IMR-90 (cell line): ENCODE measurements around the gene SERBP1. TPM values are rescaled to one million over a fixed set of nuclear protein-coding genes. Genes with fewer than 3 reads are reported as not detected.

Experiments
- ATAC-seq: fragments of 200-7000 bp; cut with Tn5 transposase; 2 replicates; pipeline ENCODE4 v1.9.1; 2020; ENCODE audit warnings: low read depth, mild to moderate bottlenecking, moderate library complexity
- BruUV-seq: library from RNA; stranded (reverse); fragments of 400-500 nt; replicated peaks from 2 replicates; lab custom pipeline; 2021; lab: Mats Ljungman, UMichigan
- CTCF ChIA-PET: fragments of 300-600 bp; formaldehyde crosslinking; extraction: SDS; loops from one replicate; lab custom pipeline; 2021; ENCODE audit warnings: antibody characterized with exemption; lab: Yijun Ruan, JAX
- POLR2A ChIA-PET: fragments of 300-600 bp; sonication (Branson Sonifier 250); formaldehyde crosslinking; loops from one replicate; lab custom pipeline; 2022; ENCODE audit warnings: antibody characterized with exemption; ENCODE audit not compliant: unreplicated experiment; lab: Charles Lee
- DNase-seq: peaks from one replicate; pipeline ENCODE4 v3.0.0; 2013
- H2AFZ ChIP-seq: replicated peaks from 2 replicates; pipeline ENCODE3; 2013; ENCODE audit warnings: low read length, mild to moderate bottlenecking; ENCODE audit not compliant: poor library complexity
- H2AK5ac ChIP-seq: 2 replicates; pipeline ENCODE4 v1.6.1; 2013; ENCODE audit warnings: low read depth, low read length, inconsistent platforms
- H2AK9ac ChIP-seq: replicated peaks from 2 replicates; pipeline ENCODE3; 2013; ENCODE audit warnings: mild to moderate bottlenecking, low read depth, low read length, moderate library complexity; ENCODE audit not compliant: poor library complexity
- H2BK120ac ChIP-seq: 2 replicates; pipeline ENCODE4 v1.6.1; 2013; ENCODE audit warnings: low read depth, low read length, inconsistent platforms
- H2BK15ac ChIP-seq: 3 replicates; pipeline ENCODE4 v1.6.1; 2013; ENCODE audit warnings: low read depth, low read length, inconsistent platforms
- H2BK20ac ChIP-seq: 2 replicates; pipeline ENCODE4 v1.6.1; 2013; ENCODE audit warnings: low read depth, mild to moderate bottlenecking, inconsistent platforms, low read length, moderate library complexity
- H2BK5ac ChIP-seq: 2 replicates; pipeline ENCODE4 v1.6.1; 2013; ENCODE audit warnings: mild to moderate bottlenecking, low read depth, low read length, inconsistent platforms; ENCODE audit not compliant: poor library complexity, severe bottlenecking
- H3K14ac ChIP-seq: replicated peaks from 2 replicates; pipeline ENCODE4 v1.6.1; 2013; ENCODE audit warnings: low read depth, low read length, inconsistent platforms
- H3K18ac ChIP-seq: 2 replicates; pipeline ENCODE4 v1.6.1; 2013; ENCODE audit warnings: low read depth, low read length, control low read depth
- H3K23ac ChIP-seq: 2 replicates; pipeline ENCODE4 v1.6.1; 2013; ENCODE audit warnings: low read depth, low read length, inconsistent platforms
- H3K27ac ChIP-seq: 2 replicates; pipeline ENCODE4 v1.5.1; 2013; ENCODE audit warnings: mild to moderate bottlenecking, control low read depth, low read length; ENCODE audit not compliant: insufficient read depth
- H3K27me3 ChIP-seq: 2 replicates; pipeline ENCODE4 v1.6.1; 2013; ENCODE audit warnings: low read length; ENCODE audit not compliant: control insufficient read depth, insufficient read depth
- H3K36me3 ChIP-seq: 2 replicates; pipeline ENCODE4 v1.6.1; 2013; ENCODE audit warnings: low read length, mixed read lengths; ENCODE audit not compliant: control insufficient read depth, insufficient read depth
- H3K4ac ChIP-seq: 2 replicates; pipeline ENCODE4 v1.6.1; 2013; ENCODE audit warnings: low read depth, low read length, inconsistent platforms
- H3K4me1 ChIP-seq: 2 replicates; pipeline ENCODE4 v1.6.1; 2013; ENCODE audit warnings: low read length, mixed read lengths; ENCODE audit not compliant: control insufficient read depth, insufficient read depth
- H3K4me2 ChIP-seq: 2 replicates; pipeline ENCODE4 v1.6.1; 2013; ENCODE audit warnings: low read depth, mild to moderate bottlenecking, control low read depth, low read length, moderate library complexity
- H3K4me3 ChIP-seq: 2 replicates; pipeline ENCODE4 v1.5.1; 2013; ENCODE audit warnings: low read depth, mild to moderate bottlenecking, control low read depth, low read length, moderate library complexity; ENCODE audit not compliant: insufficient read depth
- H3K56ac ChIP-seq: 2 replicates; pipeline ENCODE4 v1.6.1; 2013; ENCODE audit warnings: low read length, inconsistent platforms; ENCODE audit not compliant: insufficient read depth; ENCODE audit errors: extremely low read depth
- H3K79me1 ChIP-seq, 2 experiments: 2 replicates each; pipeline ENCODE4 v1.6.1; 2013; ENCODE audit warnings: low read length in 2 of 2, inconsistent platforms in 1 of 2, low read depth in 1 of 2
- H3K9ac ChIP-seq: 2 replicates; pipeline ENCODE4 v1.6.1; 2013; ENCODE audit warnings: low read depth, low read length, control low read depth
- H3K9me1 ChIP-seq: 2 replicates; pipeline ENCODE4 v1.6.1; 2013; ENCODE audit warnings: low read length, inconsistent platforms; ENCODE audit not compliant: insufficient read depth
- H3K9me3 ChIP-seq: 2 replicates; pipeline ENCODE4 v1.6.1; 2013; ENCODE audit warnings: low read length; ENCODE audit not compliant: control insufficient read depth, insufficient read depth
- H4K20me1 ChIP-seq: 2 replicates; pipeline ENCODE4 v1.6.1; 2013; ENCODE audit warnings: low read length, inconsistent platforms; ENCODE audit not compliant: insufficient read depth
- H4K5ac ChIP-seq: 2 replicates; pipeline ENCODE4 v1.6.1; 2013; ENCODE audit warnings: mild to moderate bottlenecking, low read depth, low read length, control low read depth
- H4K8ac ChIP-seq, 2 experiments: 2 replicates each; pipeline ENCODE4 v1.6.1; 2013; ENCODE audit warnings: low read depth in 2 of 2, low read length in 2 of 2, control low read depth in 1 of 2, inconsistent platforms in 1 of 2
- H4K91ac ChIP-seq: 2 replicates; pipeline ENCODE4 v1.6.1; 2013; ENCODE audit warnings: low read depth, low read length, inconsistent platforms; ENCODE audit not compliant: insufficient read depth
- BHLHE40 ChIP-seq: fragments of 150-350 bp; IDR thresholded peaks from 2 replicates; pipeline ENCODE4 v1.6.1; 2016; ENCODE audit warnings: mild to moderate bottlenecking, low read depth, low read length
- CEBPB ChIP-seq: IDR thresholded peaks from 2 replicates; pipeline ENCODE4 v1.6.1; 2012; ENCODE audit warnings: low read depth, low read length, improper control_type of control experiment
- CHD1 ChIP-seq: IDR thresholded peaks from 2 replicates; pipeline ENCODE4 v1.6.1; 2012; ENCODE audit warnings: low read depth, low read length, improper control_type of control experiment
- FOS ChIP-seq: fragments of 150-350 bp; IDR thresholded peaks from 2 replicates; pipeline ENCODE4 v1.6.1; 2016; ENCODE audit warnings: low read depth, low read length
- MAFK ChIP-seq: IDR thresholded peaks from 2 replicates; pipeline ENCODE4 v1.6.1; 2012; ENCODE audit warnings: low read depth, low read length, improper control_type of control experiment
- MAZ ChIP-seq: IDR thresholded peaks from 2 replicates; pipeline ENCODE4 v1.6.1; 2012; ENCODE audit warnings: low read depth, mild to moderate bottlenecking, low read length, improper control_type of control experiment, moderate library complexity, borderline replicate concordance
- MXI1 ChIP-seq: IDR thresholded peaks from 2 replicates; pipeline ENCODE4 v1.6.1; 2012; ENCODE audit warnings: low read depth, mild to moderate bottlenecking, low read length, moderate library complexity, borderline replicate concordance
- NFE2L2 ChIP-seq: fragments of 150-350 bp; IDR thresholded peaks from 2 replicates; pipeline ENCODE4 v1.6.1; 2016; ENCODE audit warnings: low read depth, mild to moderate bottlenecking, low read length
- POLR2A ChIP-seq: IDR thresholded peaks from 2 replicates; pipeline ENCODE4 v1.6.1; 2012; ENCODE audit warnings: mild to moderate bottlenecking, low read depth, low read length
- RAD21 ChIP-seq: IDR thresholded peaks from 2 replicates; pipeline ENCODE4 v1.6.1; 2012; ENCODE audit warnings: low read length, improper control_type of control experiment
- RCOR1 ChIP-seq: IDR thresholded peaks from 2 replicates; pipeline ENCODE4 v1.6.1; 2012; ENCODE audit warnings: mild to moderate bottlenecking, low read length, improper control_type of control experiment; ENCODE audit not compliant: insufficient replicate concordance
- RFX5 ChIP-seq: IDR thresholded peaks from 2 replicates; pipeline ENCODE4 v1.8.0; 2012; ENCODE audit warnings: low read depth, mild to moderate bottlenecking, low read length, moderate library complexity
- SMC3 ChIP-seq: fragments of 150-350 bp; IDR thresholded peaks from 2 replicates; pipeline ENCODE4 v1.6.1; 2016; ENCODE audit warnings: low read depth, mild to moderate bottlenecking, antibody characterized with exemption, low read length, moderate library complexity
- WGBS, 2 experiments: methylation state at CpG; one replicate each; pipeline versions ENCODE4 v1.1.5 to v1.1.7; 2013; ENCODE audit warnings: missing lambda C conversion rate in 2 of 2; ENCODE audit not compliant: insufficient read length in 1 of 2; ENCODE audit errors: extremely low coverage in 2 of 2; 5-methylcytosine and 5-hydroxymethylcytosine counted together
- dilution Hi-C: fragments of 300-500 bp; cut with HindIII; formaldehyde crosslinking; loops from one replicate; pipeline ENCODE4 v1.14.3; 2018; ENCODE audit warnings: low sequenced_read_pairs; ENCODE audit not compliant: unreplicated experiment
- in situ Hi-C: fragments of 300-500 bp; cut with MboI; formaldehyde crosslinking; loops from 3 replicates; pipeline ENCODE4 v1.14.3; 2019; ENCODE audit warnings: low sequenced_read_pairs, inconsistent platforms, mixed read lengths
- intact Hi-C: fragments of 100-400 bp; cut with micrococcal nuclease; formaldehyde crosslinking; loops from 2 replicates; pipeline ENCODE4 v1.10.0; 2022
- polyA plus RNA-seq, 3 experiments: library from polyadenylated mRNA; depleted of rRNA; stranded (reverse); fragments of >200 nt; gene quantifications; 2 replicates each; pipeline ENCODE4 v1.2.3, GENCODE V29; 2012; ENCODE audit warnings: low replicate concordance in 1 of 3
- total RNA-seq: library from RNA; depleted of rRNA; stranded (reverse); fragments of >200 nt; gene quantifications from 2 replicates; pipeline ENCODE4 v1.2.3, GENCODE V29; 2012
- TF ChIP-seq, protein P1 (sequence below): conservative IDR thresholded peaks from 2 replicates; pipeline ENCODE4 v1.5.1; 2012; ENCODE audit warnings: mild to moderate bottlenecking, low read depth, low read length, improper control_type of control experiment
- TF ChIP-seq, protein P2 (sequence below): fragments of 150-350 bp; IDR thresholded peaks from 2 replicates; pipeline ENCODE4 v1.6.1; 2016; ENCODE audit warnings: low read depth, mild to moderate bottlenecking, low read length, moderate library complexity, borderline replicate concordance
- TF ChIP-seq, protein P3 (sequence below): fragments of 150-350 bp; IDR thresholded peaks from 2 replicates; pipeline ENCODE4 v1.6.1; 2017; ENCODE audit warnings: mild to moderate bottlenecking, antibody characterized with exemption, low read length, low read depth

The SERBP1 gene
- total and polyA plus RNA-seq, 2 of the 4 experiments (the other 2 are of a cell fraction) = 94.1 to 153 TPM

DNA sequence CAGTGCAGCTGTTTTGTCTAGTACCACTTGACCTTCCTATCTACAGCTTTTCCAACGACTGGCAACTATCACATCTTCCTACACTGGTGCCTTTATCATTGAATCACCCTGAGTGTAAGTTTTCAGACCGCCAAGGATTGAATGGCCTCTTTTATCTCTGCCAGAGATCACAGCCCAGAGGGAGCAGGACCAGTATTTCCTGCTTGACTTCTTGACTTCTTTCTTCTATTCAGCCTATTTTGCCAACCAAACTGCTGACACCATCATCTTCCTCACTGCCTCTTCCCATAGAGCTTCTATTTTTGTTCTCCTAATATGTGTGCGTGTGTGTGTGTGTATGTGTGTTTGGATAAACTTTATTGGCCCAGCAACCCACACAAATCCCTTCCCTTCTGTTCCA lies 53.8 kb downstream of the SERBP1 start:
- TF ChIP-seq NFE2L2 = no peak
- TF ChIP-seq CHD1 = no peak
- TF ChIP-seq MXI1 = no peak
- TF ChIP-seq, protein P1, sequence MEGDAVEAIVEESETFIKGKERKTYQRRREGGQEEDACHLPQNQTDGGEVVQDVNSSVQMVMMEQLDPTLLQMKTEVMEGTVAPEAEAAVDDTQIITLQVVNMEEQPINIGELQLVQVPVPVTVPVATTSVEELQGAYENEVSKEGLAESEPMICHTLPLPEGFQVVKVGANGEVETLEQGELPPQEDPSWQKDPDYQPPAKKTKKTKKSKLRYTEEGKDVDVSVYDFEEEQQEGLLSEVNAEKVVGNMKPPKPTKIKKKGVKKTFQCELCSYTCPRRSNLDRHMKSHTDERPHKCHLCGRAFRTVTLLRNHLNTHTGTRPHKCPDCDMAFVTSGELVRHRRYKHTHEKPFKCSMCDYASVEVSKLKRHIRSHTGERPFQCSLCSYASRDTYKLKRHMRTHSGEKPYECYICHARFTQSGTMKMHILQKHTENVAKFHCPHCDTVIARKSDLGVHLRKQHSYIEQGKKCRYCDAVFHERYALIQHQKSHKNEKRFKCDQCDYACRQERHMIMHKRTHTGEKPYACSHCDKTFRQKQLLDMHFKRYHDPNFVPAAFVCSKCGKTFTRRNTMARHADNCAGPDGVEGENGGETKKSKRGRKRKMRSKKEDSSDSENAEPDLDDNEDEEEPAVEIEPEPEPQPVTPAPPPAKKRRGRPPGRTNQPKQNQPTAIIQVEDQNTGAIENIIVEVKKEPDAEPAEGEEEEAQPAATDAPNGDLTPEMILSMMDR = no peak
- TF ChIP-seq FOS = no peak
- TF ChIP-seq MAZ = no peak
- no peak for TF ChIP-seq RFX5
- no peak for TF ChIP-seq MAFK
- TF ChIP-seq RCOR1 = no peak
- TF ChIP-seq CEBPB = no peak
- TF ChIP-seq RAD21 = no peak
- TF ChIP-seq, protein P2, sequence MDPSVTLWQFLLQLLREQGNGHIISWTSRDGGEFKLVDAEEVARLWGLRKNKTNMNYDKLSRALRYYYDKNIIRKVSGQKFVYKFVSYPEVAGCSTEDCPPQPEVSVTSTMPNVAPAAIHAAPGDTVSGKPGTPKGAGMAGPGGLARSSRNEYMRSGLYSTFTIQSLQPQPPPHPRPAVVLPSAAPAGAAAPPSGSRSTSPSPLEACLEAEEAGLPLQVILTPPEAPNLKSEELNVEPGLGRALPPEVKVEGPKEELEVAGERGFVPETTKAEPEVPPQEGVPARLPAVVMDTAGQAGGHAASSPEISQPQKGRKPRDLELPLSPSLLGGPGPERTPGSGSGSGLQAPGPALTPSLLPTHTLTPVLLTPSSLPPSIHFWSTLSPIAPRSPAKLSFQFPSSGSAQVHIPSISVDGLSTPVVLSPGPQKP = no peak
- TF ChIP-seq, protein P3, sequence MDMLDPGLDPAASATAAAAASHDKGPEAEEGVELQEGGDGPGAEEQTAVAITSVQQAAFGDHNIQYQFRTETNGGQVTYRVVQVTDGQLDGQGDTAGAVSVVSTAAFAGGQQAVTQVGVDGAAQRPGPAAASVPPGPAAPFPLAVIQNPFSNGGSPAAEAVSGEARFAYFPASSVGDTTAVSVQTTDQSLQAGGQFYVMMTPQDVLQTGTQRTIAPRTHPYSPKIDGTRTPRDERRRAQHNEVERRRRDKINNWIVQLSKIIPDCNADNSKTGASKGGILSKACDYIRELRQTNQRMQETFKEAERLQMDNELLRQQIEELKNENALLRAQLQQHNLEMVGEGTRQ = no peak
- no peak for TF ChIP-seq SMC3
- TF ChIP-seq BHLHE40 = no peak
- no peak for TF ChIP-seq POLR2A
- dilution Hi-C loops = no loop called here
- Histone ChIP-seq H3K4ac (no peak overlapping the region), H3K56ac (no peak overlapping the region), H4K20me1 (no peaks in the 10 kb centered on the region), H2BK5ac (no peak overlapping the region), H2AK9ac (no peak overlapping the region), H3K27me3 (no peaks in the 10 kb centered on the region), H3K18ac (no peak overlapping the region), H3K36me3 (no peaks in the 10 kb centered on the region), H2AFZ (no peak overlapping the region), H3K9me3 (no peaks in the 10 kb centered on the region), H3K27ac (no peak overlapping the region), H3K9ac (no peak overlapping the region), H2AK5ac (no peak overlapping the region), H3K23ac (no peak overlapping the region), H2BK20ac (no peak overlapping the region), H3K14ac (no peak overlapping the region), H4K5ac (no peak overlapping the region), H3K79me1 (no peaks in the 10 kb centered on the region), H3K9me1 (no peaks in the 10 kb centered on the region), H3K4me1 (no peaks in the 10 kb centered on the region; the same call in 1 of the 2 replicates), H3K4me3 (no peak overlapping the region), H2BK120ac (no peak overlapping the region), H3K4me2 (no peak overlapping the region), H4K91ac (no peak overlapping the region), H4K8ac (no peak overlapping the region), H2BK15ac (no peak overlapping the region)
- CTCF ChIA-PET = interaction anchor here (0.6 kb wide), 1 partner anchor 29 kb away, joined by 3 read pairs; no protein-coding TSS in a partner anchor
- in situ Hi-C loops = no loop called here
- ATAC-seq (no peak), DNase-seq (no peak)
- POLR2A ChIA-PET = no interaction called here
- intact Hi-C loops = no loop called here
- no TSS peak for BruUV-seq
- 22% methylated on average over 1 of the region's 3 CpGs; no CpG with 5 or more reads in 1 of the 2 experiments for WGBS, 2 experiments
